Tibial nerve (tissue), 4 donors: ENCODE results near the gene TNFSF13B. TPM values are rescaled to one million over a fixed set of nuclear protein-coding genes. Genes with fewer than 3 reads are reported as not detected.

Experiments used
- DNase-seq, 2 donors: peaks; one replicate each; pipeline ENCODE4 v3.0.0-alpha.2; 2019; ENCODE audit warnings: low spot score in 2 of 2
- H3K27ac ChIP-seq, 4 donors: fragments of 200-600 bp; sonication (generic) in 3 of 4; one replicate each; pipeline ENCODE4 v1.5.1; 2017 to 2019; ENCODE audit warnings: mild to moderate bottlenecking in 1 of 4
- H3K27me3 ChIP-seq, 2 donors: fragments of 200-600 bp; sonication (generic) in 1 of 2; one replicate each; pipeline versions ENCODE4 v1.5.1 to v1.6.0; 2017 to 2019
- H3K36me3 ChIP-seq, 3 donors: fragments of 200-600 bp; sonication (generic); one replicate each; pipeline ENCODE4 v1.5.1; 2018 to 2019
- H3K4me1 ChIP-seq, 4 donors: fragments of 200-600 bp; sonication (generic) in 3 of 4; one replicate each; pipeline ENCODE4 v1.5.1; 2017 to 2019
- H3K4me3 ChIP-seq, 4 donors: fragments of 200-600 bp; sonication (generic) in 3 of 4; one replicate each; pipeline ENCODE4 v1.5.1; 2017 to 2019; ENCODE audit warnings: mild to moderate bottlenecking in 1 of 4, moderate library complexity in 1 of 4
- H3K9me3 ChIP-seq, 4 donors: fragments of 200-600 bp; sonication (generic) in 3 of 4; one replicate each; pipeline ENCODE4 v1.5.1; 2017 to 2019
- CTCF ChIP-seq, 5 experiments: fragments of 200-600 bp in 3 of 5; fragments of 450-650 bp in 2 of 5; sonication (generic) in 3 of 5; IDR thresholded peaks; one replicate each; pipeline ENCODE4 v1.5.1; 2016 to 2019; ENCODE audit warnings: antibody characterized with exemption in 5 of 5, mild to moderate bottlenecking in 3 of 5, moderate library complexity in 2 of 5
- EP300 ChIP-seq, 2 donors: sonication (generic); formaldehyde crosslinking; IDR thresholded peaks; one replicate each; pipeline ENCODE4 v1.6.1; 2017; ENCODE audit warnings: antibody characterized with exemption in 2 of 2, mild to moderate bottlenecking in 1 of 2
- POLR2A ChIP-seq, 2 donors: fragments of 450-650 bp; IDR thresholded peaks; one replicate each; pipeline ENCODE4 v1.6.1; 2017; ENCODE audit warnings: antibody characterized with exemption in 2 of 2, mild to moderate bottlenecking in 2 of 2, moderate library complexity in 2 of 2
- WGBS, 2 donors: methylation state at CpG; one replicate each; pipeline ENCODE4 v1.1.5; 2018; 5-methylcytosine and 5-hydroxymethylcytosine counted together
- small RNA-seq: library from RNA; depleted of rRNA; stranded (forward); fragments of <200 nt; gene quantifications from one replicate; pipeline ENCODE3, GENCODE V24; 2016
- total RNA-seq, 4 donors: library from RNA; depleted of rRNA; stranded (reverse); fragments of >200 nt; gene quantifications; one replicate each; pipeline ENCODE4 v1.1.0, GENCODE V29; 2016

The TNFSF13B gene
- total RNA-seq, 4 donors from 2014 or later: 0.44 to 6.7 (median 1.6) TPM

- 14 to 17% methylated on average over 3 of the region's 3 CpGs for WGBS, 2 donors
- Histone ChIP-seq H3K36me3 (no peaks in the 10 kb centered on the region), H3K9me3 (no peaks in the 10 kb centered on the region), H3K27ac (no peak overlapping the region), H3K4me3 (no peak overlapping the region), H3K4me1 (peaks cover 0 to 15% (median 0%) of the 10 kb centered on the region in 4 donors), H3K27me3 (no peaks in the 10 kb centered on the region)
- no peak for DNase-seq
- TF ChIP-seq POLR2A (IDR thresholded peaks at IDR 0.05) (no peak), CTCF (IDR thresholded peaks at IDR 0.05) (no peak), EP300 (IDR thresholded peaks at IDR 0.05) (no peak)
These were observed 83.1 kb downstream of the TNFSF13B start for GRCh38 chr13:108352599-108352998.

- no peak overlapping the region for H3K27ac ChIP-seq
- H3K27me3 ChIP-seq: no peaks in the 10 kb centered on the region
- no peak for DNase-seq
- H3K36me3 ChIP-seq: no peaks in the 10 kb centered on the region
- H3K4me3 ChIP-seq: no peak overlapping the region
- 98% methylated on average over 3 of the region's 3 CpGs for WGBS, 2 donors
- TF ChIP-seq POLR2A (IDR thresholded peaks at IDR 0.05) (no peak), CTCF (IDR thresholded peaks at IDR 0.05) (no peak), EP300 (IDR thresholded peaks at IDR 0.05) (no peak)
- H3K9me3 ChIP-seq: no peaks in the 10 kb centered on the region
- peaks cover 0 to 10% (median 0%) of the 10 kb centered on the region in 4 donors for H3K4me1 ChIP-seq
These were observed 87.7 kb downstream of the TNFSF13B start for GRCh38 chr13:108357228-108357627.

Small RNAs within 50 kb of the gene (small RNA-seq; reads per million reads assigned to genes)
- gene RNA5SP39: not detected

Other genes with a start within 250 kb of the TNFSF13B start
- gene LIG4, start 54.2 kb upstream of the TNFSF13B start, total RNA-seq: 1 to 10 TPM; 8.0 to 9.9 (median 9.4) TPM
- gene ABHD13, start 51.3 kb upstream of the TNFSF13B start, total RNA-seq: 10 to 100 TPM in 1 of 4 donors, 1 to 10 TPM in 3; 7.2 to 11.0 (median 9.0) TPM